ENCODE measurements around the gene ZBTB46.
A peak's percentile ranks its signal among the peaks of the same experiment; 100 is the strongest.
"Not testable (repeated sequence)": the region's sequence is repeated elsewhere in the genome, so short reads cannot be mapped to it uniquely, and the experiment has no call there.

The ZBTB46 gene

GRCh38 chr20:63814891-63815614, 16.0 kb downstream of the ZBTB46 start:
- no peak for DNase-seq

- DNase-seq = no peak
Measured at GRCh38 chr20:63811491-63811875, 19.6 kb downstream of the ZBTB46 start.

- DNase-seq = no peak
Measured at GRCh38 chr20:63810730-63811490, 20.2 kb downstream of the ZBTB46 start.

GRCh38 chr20:63809856-63810255, 21.2 kb downstream of the ZBTB46 start:
- no peak for DNase-seq

- DNase-seq = no peak
Measured at GRCh38 chr20:63808964-63809674, 21.9 kb downstream of the ZBTB46 start.

- no peak for DNase-seq
Measured at GRCh38 chr20:63808145-63808724, 22.8 kb downstream of the ZBTB46 start.

- no peak for DNase-seq
Measured at GRCh38 chr20:63807654-63808053, 23.4 kb downstream of the ZBTB46 start.

- DNase-seq = no peak
Measured at GRCh38 chr20:63804308-63804636, 26.8 kb downstream of the ZBTB46 start.

GRCh38 chr20:63802469-63803240, 28.4 kb downstream of the ZBTB46 start:
- no peak for DNase-seq

- not testable (repeated sequence) for DNase-seq
Measured at GRCh38 chr20:63801174-63801573, 29.9 kb downstream of the ZBTB46 start.

GRCh38 chr20:63800411-63800810, 30.7 kb downstream of the ZBTB46 start:
- not testable (repeated sequence) for DNase-seq

- not testable (repeated sequence) for DNase-seq
Measured at GRCh38 chr20:63799127-63799526, 31.9 kb downstream of the ZBTB46 start.

- not testable (repeated sequence) for DNase-seq
Measured at GRCh38 chr20:63797175-63797574, 33.9 kb downstream of the ZBTB46 start.

- DNase-seq = no peak
Measured at GRCh38 chr20:63795178-63795830, 35.8 kb downstream of the ZBTB46 start.

GRCh38 chr20:63794614-63795013, 36.5 kb downstream of the ZBTB46 start:
- DNase-seq = no peak

- no peak for DNase-seq
Measured at GRCh38 chr20:63792866-63793265, 38.2 kb downstream of the ZBTB46 start.

GRCh38 chr20:63791497-63792156, 39.4 kb downstream of the ZBTB46 start:
- DNase-seq = no peak

GRCh38 chr20:63790572-63791168, 40.4 kb downstream of the ZBTB46 start:
- DNase-seq = no peak

GRCh38 chr20:63789836-63790571, 41.1 kb downstream of the ZBTB46 start:
- DNase-seq = no peak

- DNase-seq = peak; percentile 10
Measured at GRCh38 chr20:63787749-63788148, 43.3 kb downstream of the ZBTB46 start.
